HepG2 (cell line): ENCODE measurements around the gene ZBED3. TPM values are rescaled to one million over a fixed set of nuclear protein-coding genes. Genes with fewer than 3 reads are reported as not detected.

Experiments used
- CREB1 ChIP-seq, 2 experiments: fragments of 450-650 bp in 1 of 2; IDR thresholded peaks; 2 replicates each; pipeline ENCODE4 v1.6.1; 2016 to 2017; ENCODE audit warnings: control low read depth in 1 of 2, mild to moderate bottlenecking in 1 of 2, missing compliant biosample characterization in 1 of 2, missing genetic modification characterization in 1 of 2
- DRAP1 ChIP-seq: IDR thresholded peaks from 2 replicates; pipeline ENCODE4 v1.6.1; 2016; ENCODE audit warnings: missing genetic modification reagents, missing compliant biosample characterization
- E2F1 ChIP-seq: sonication (generic); formaldehyde crosslinking; IDR thresholded peaks from 2 replicates; pipeline ENCODE4 v1.5.0; 2020; ENCODE audit warnings: missing genetic modification reagents
- EED ChIP-seq: sonication (generic); formaldehyde crosslinking; IDR thresholded peaks from 2 replicates; pipeline ENCODE4 v1.5.0; 2020; ENCODE audit warnings: mild to moderate bottlenecking, missing genetic modification reagents
- ELF4 ChIP-seq: sonication (generic); formaldehyde crosslinking; IDR thresholded peaks from 2 replicates; pipeline ENCODE4 v1.5.0; 2020; ENCODE audit warnings: missing genetic modification reagents, mild to moderate bottlenecking, moderate library complexity, borderline replicate concordance
- ETV5 ChIP-seq: IDR thresholded peaks from 2 replicates; pipeline ENCODE4 v1.6.1; 2018; ENCODE audit warnings: missing biosample characterization, missing genetic modification reagents, inconsistent platforms, borderline replicate concordance
- GABPB1 ChIP-seq: IDR thresholded peaks from 2 replicates; pipeline ENCODE4 v1.6.1; 2016; ENCODE audit warnings: mild to moderate bottlenecking, missing genetic modification reagents, moderate library complexity, missing compliant biosample characterization
- IRF1 ChIP-seq: sonication (generic); formaldehyde crosslinking; IDR thresholded peaks from 2 replicates; pipeline ENCODE4 v1.4.0; 2020; ENCODE audit warnings: low read depth, mild to moderate bottlenecking, missing genetic modification reagents
- ONECUT2 ChIP-seq: sonication (generic); formaldehyde crosslinking; IDR thresholded peaks from 2 replicates; pipeline ENCODE4 v1.4.0; 2020; ENCODE audit warnings: missing genetic modification reagents
- PLRG1 ChIP-seq: fragments of 450-650 bp; conservative IDR thresholded peaks from 2 replicates; pipeline ENCODE4 v1.6.1; 2016
- RBM39 ChIP-seq: fragments of 200-400 bp; formaldehyde crosslinking; IDR thresholded peaks from one replicate; pipeline ENCODE4 v1.6.1; 2018; ENCODE audit warnings: antibody characterized with exemption, mild to moderate bottlenecking, low read depth, low read length; ENCODE audit not compliant: poor library complexity, severe bottlenecking
- REST ChIP-seq, 2 experiments: IDR thresholded peaks; 2 replicates each; pipeline ENCODE4 v1.6.1; 2011 to 2012; ENCODE audit warnings: low read length in 2 of 2, borderline replicate concordance in 1 of 2, low read depth in 1 of 2, mild to moderate bottlenecking in 1 of 2, moderate library complexity in 1 of 2
- SNAPC5 ChIP-seq: sonication (generic); formaldehyde crosslinking; IDR thresholded peaks from 2 replicates; pipeline ENCODE4 v1.8.1; 2023; ENCODE audit warnings: mild to moderate bottlenecking, missing genetic modification reagents, borderline replicate concordance
- TARDBP ChIP-seq: sonication (generic); formaldehyde crosslinking; IDR thresholded peaks from 2 replicates; pipeline ENCODE4 v1.8.0; 2022; ENCODE audit warnings: mild to moderate bottlenecking, missing genetic modification reagents
- ZBTB39 ChIP-seq: sonication (generic); formaldehyde crosslinking; IDR thresholded peaks from 2 replicates; pipeline ENCODE4 v1.5.0; 2020; ENCODE audit warnings: missing genetic modification reagents
- ZNF382 ChIP-seq: sonication (generic); formaldehyde crosslinking; IDR thresholded peaks from 2 replicates; pipeline ENCODE4 v1.5.0; 2020; ENCODE audit warnings: missing genetic modification reagents, mild to moderate bottlenecking, borderline replicate concordance
- ZNF576 ChIP-seq: sonication (generic); formaldehyde crosslinking; IDR thresholded peaks from 2 replicates; pipeline ENCODE4 v1.4.0; 2020; ENCODE audit warnings: mild to moderate bottlenecking, missing genetic modification reagents
- ZNF878 ChIP-seq: sonication (generic); formaldehyde crosslinking; IDR thresholded peaks from 2 replicates; pipeline ENCODE4 v1.8.1; 2023; ENCODE audit warnings: mild to moderate bottlenecking, missing genetic modification reagents, moderate library complexity
- polyA plus RNA-seq, 8 experiments: library from polyadenylated mRNA; depleted of rRNA in 3 of 8; stranded (reverse) in 7 of 8; unstranded in 1 of 8; fragments of >200 nt; fragmentation: Illumina TruSeq in 4 of 8; extraction: Trizol in 4 of 8; gene quantifications; 2 replicates each; pipeline versions ENCODE4 v1.2.1 to v1.2.3, GENCODE V29; 2011 to 2016; ENCODE audit warnings: low read depth in 4 of 8, missing spikeins in 1 of 8, mixed read lengths in 1 of 8; ENCODE audit not compliant: insufficient read depth in 1 of 8
- total RNA-seq, 5 experiments: library from RNA; depleted of rRNA; stranded (reverse); fragments of >200 nt; fragmentation: Illumina TruSeq; extraction: Trizol; gene quantifications; 2 replicates each; pipeline ENCODE4 v1.2.3, GENCODE V29; 2016; ENCODE audit warnings: low read depth in 1 of 5

The ZBED3 gene
- total and polyA plus RNA-seq, 2 of the 13 experiments (the other 11 are each of a cell fraction or from before 2014, with no cell fraction given) = 2.3 to 8.1 TPM

GRCh38 chr5:77030097-77031071 is 56.7 kb downstream of the ZBED3 start, which contains the start of gene AGGF1 (continued):
- TF ChIP-seq SNAPC5 (CRISPR knock-in tag) (peak; percentile 68), DRAP1 (CRISPR knock-in tag) (peak; percentile 77), E2F1 (peak; percentile 94), IRF1 (CRISPR knock-in tag) (no peak), TARDBP (peak; percentile 96), ZBTB39 (CRISPR knock-in tag) (0 out of 2 replicates have a peak, but pooled peaks have one; percentile 40), ELF4 (peak; percentile 59; the same call in 1 of the 2 replicates), PLRG1 (no peak), ZNF382 (CRISPR knock-in tag) (no peak), ETV5 (CRISPR knock-in tag) (peak; percentile 86), RBM39 (peak; percentile 45), REST (IDR thresholded peaks at IDR 0.05; ENCODE audit: borderline replicate concordance in 1 of 2, low read depth in 1 of 2, low read length in 2 of 2) (peak in 1 of 2 experiments; percentile 36; a peak in 1 of 4 replicates), EED (CRISPR knock-in tag) (peak; percentile 85; the same call in 1 of the 2 replicates), ONECUT2 (CRISPR knock-in tag) (0 out of 2 replicates have a peak, but pooled peaks have one; percentile 15), ZNF576 (peak; percentile 56; the same call in 1 of the 2 replicates), ZNF878 (no peak), GABPB1 (CRISPR knock-in tag) (peak; percentile 97), CREB1 (IDR thresholded peaks at IDR 0.05) (peak; percentile 63; the same call in 1 of the 2 replicates), CREB1 (CRISPR knock-in tag; IDR thresholded peaks at IDR 0.05) (peak; percentile 80)
